ENCODE results near the gene COPB1. TPM values are rescaled to one million over a fixed set of nuclear protein-coding genes. Genes with fewer than 3 reads are reported as not detected.

COPB1 gene
- total and polyA plus RNA-seq, 2 of the 8 experiments (the other 6 are each of a cell fraction or from before 2014, with no cell fraction given) = 28.7 to 72.1 TPM

- H3K23me2 ChIP-seq (ENCODE audit: low read depth, low read length) = peaks cover under 1% of the 10 kb centered on the region; the same call in 1 of the 2 replicates
- H2AFZ ChIP-seq (ENCODE audit: low read length) = no peak overlapping the region
- TF ChIP-seq TAF1 (IDR thresholded peaks at IDR 0.05; ENCODE audit: low read depth, low read length) = no peak
- TF ChIP-seq PHF8 (conservative IDR thresholded peaks at IDR 0.05; ENCODE audit: low read depth, low read length) = no peak
- TF ChIP-seq ASH2L (IDR thresholded peaks at IDR 0.05; ENCODE audit: low read length) = no peak
- no peak for TF ChIP-seq SIRT6 (IDR thresholded peaks at IDR 0.05; ENCODE audit: low read length)
- no peak for TF ChIP-seq TBP (IDR thresholded peaks at IDR 0.05; ENCODE audit: low read depth, low read length)
- no peak for TF ChIP-seq SP2 (IDR thresholded peaks at IDR 0.05; ENCODE audit: low read length)
- TF ChIP-seq E2F6 (IDR thresholded peaks at IDR 0.05) = no peak
- no peak for TF ChIP-seq JUN (IDR thresholded peaks at IDR 0.05; ENCODE audit: low read depth, low read length)
- TF ChIP-seq RBBP5 (IDR thresholded peaks at IDR 0.05; ENCODE audit: borderline replicate concordance, low read depth, low read length) = no peak
- H2BK5ac ChIP-seq (ENCODE audit: low read depth, low read length) = no peak overlapping the region
- H3K79me1 ChIP-seq (ENCODE audit: low read depth, low read length) = no peaks in the 10 kb centered on the region
- no peaks in the 10 kb centered on the region for H3K36me3 ChIP-seq (ENCODE audit: control insufficient read depth in 2 of 4, insufficient read depth in 4 of 4, low read length in 3 of 4)
- H4K8ac ChIP-seq (ENCODE audit: extremely low read depth, insufficient read depth, low read length) = no peak overlapping the region
- H2AK5ac ChIP-seq (ENCODE audit: low read depth, low read length) = no peak overlapping the region
- no peaks in the 10 kb centered on the region for H3K4me1 ChIP-seq (replicated peaks in 1 of 4; ENCODE audit: control insufficient read depth in 3 of 4, insufficient read depth in 4 of 4, low read length in 3 of 4)
- no peaks in the 10 kb centered on the region for H4K20me1 ChIP-seq (replicated peaks in 1 of 2; ENCODE audit: control insufficient read depth in 1 of 2, insufficient read depth in 2 of 2, low read length in 2 of 2)
- POLR2A ChIA-PET (ENCODE audit: partially characterized antibody) = no interaction called here
- H3K56ac ChIP-seq (replicated peaks; ENCODE audit: insufficient read length, low read depth, low read length) = no peak overlapping the region
- no peak overlapping the region for H2BK20ac ChIP-seq (ENCODE audit: low read length)
- H3K4ac ChIP-seq (replicated peaks; ENCODE audit: insufficient read length, low read depth, low read length) = no peak overlapping the region
- H2BK15ac ChIP-seq (ENCODE audit: low read length) = no peak overlapping the region
- no peak overlapping the region for H3K18ac ChIP-seq (ENCODE audit: extremely low read depth, low read length)
- no peak overlapping the region for H3K27ac ChIP-seq (ENCODE audit: low read depth, low read length)
- H2BK12ac ChIP-seq (ENCODE audit: low read depth, low read length) = no peak overlapping the region
- no peak overlapping the region for H4K5ac ChIP-seq (ENCODE audit: insufficient read length, low read depth, low read length)
- no peak overlapping the region for H3K4me2 ChIP-seq (ENCODE audit: insufficient read depth in 1 of 2, low read depth in 2 of 2, low read length in 2 of 2)
- no peak overlapping the region for H3K23ac ChIP-seq (ENCODE audit: insufficient read length)
- FAIRE-seq (no peak), DNase-seq (ENCODE audit: low read depth in 1 of 2, low spot score in 2 of 2) (no peak)
- H3K9me3 ChIP-seq (ENCODE audit: insufficient read depth in 2 of 2, low read depth in 1 of 2, low read length in 1 of 2) = no peaks in the 10 kb centered on the region
- no peak overlapping the region for H2BK120ac ChIP-seq (replicated peaks; ENCODE audit: low read depth, low read length)
- no peak overlapping the region for H3K14ac ChIP-seq (ENCODE audit: insufficient read length)
- no peak overlapping the region for H3K4me3 ChIP-seq (ENCODE audit: extremely low read depth in 1 of 4, insufficient read depth in 2 of 4, low read depth in 3 of 4, low read length in 4 of 4)
- no peaks in the 10 kb centered on the region for H3K79me2 ChIP-seq (ENCODE audit: control insufficient read depth in 1 of 2, insufficient read depth in 2 of 2, low read length in 2 of 2)
- no peak overlapping the region for H4K91ac ChIP-seq (replicated peaks; ENCODE audit: insufficient read length, low read length)
- H3K27me3 ChIP-seq (replicated peaks in 1 of 4; ENCODE audit: control insufficient read depth in 3 of 4, extremely low read depth in 1 of 4, insufficient read depth in 3 of 4, low read length in 3 of 4) = no peaks in the 10 kb centered on the region
- CTCF ChIA-PET (ENCODE audit: partially characterized antibody) = interaction anchor here (0.7 to 3.2 kb wide), 4 partner anchors 8 to 185 kb away, joined by 4 to 24 read pairs (median 8); no protein-coding TSS in a partner anchor
- no peak overlapping the region for H3K9ac ChIP-seq (replicated peaks in 1 of 4; ENCODE audit: extremely low read depth in 1 of 4, low read depth in 3 of 4, low read length in 3 of 4)
These were observed 52.9 kb downstream of the COPB1 start for GRCh38 chr11:14446701-14447169.

Data from H1 (cell line).